ENCODE results near the gene TCF3. TPM values are rescaled to one million over a fixed set of nuclear protein-coding genes. Genes with fewer than 3 reads are reported as not detected.
"Not testable (repeated sequence)": the region's sequence is repeated elsewhere in the genome, so short reads cannot be mapped to it uniquely, and the experiment has no call there.

Gene TCF3
- total RNA-seq, 2 experiments from 2014 or later, result 124 to 126 TPM

- CTCF ChIA-PET, result interaction anchor here (0.6 to 4.6 kb wide), 44 partner anchors 10 to 154 kb away, joined by 3 to 52 read pairs (median 4); partner anchors contain the start of genes MBD3, TCF3 and UQCR11
- Mint-ChIP-seq H3K4me3 (peak overlapping the region; percentile 35), H3K36me3 (ENCODE audit: low read depth) (no peaks in the 10 kb centered on the region), H3K27me3 (peaks cover 49% of the 10 kb centered on the region), H3K9me3 (no peaks in the 10 kb centered on the region), H3K4me1 (ENCODE audit: low read depth) (peaks cover 17% of the 10 kb centered on the region), H3K27ac (no peak overlapping the region)
- DNase-seq (peak; percentile 65), ATAC-seq (peak; percentile 54)
- intact Hi-C loops (cut with micrococcal nuclease), result loop anchor here (10.0 kb wide), 1 partner anchor 93 kb away; no protein-coding TSS in a partner anchor
- TF ChIP-seq CTCF (IDR thresholded peaks at IDR 0.05), result peak; percentile 99
- POLR2A ChIA-PET, result interaction anchor here (1.2 to 1.3 kb wide), 2 partner anchors 20 to 82 kb away, joined by 3 read pairs; partner anchors contain the start of gene TCF3
These were observed 19.8 kb upstream of the TCF3 start for GRCh38 chr19:1672038-1672768.

GRCh38 chr19:1671716-1672037, 19.3 kb upstream of the TCF3 start:
- ATAC-seq, result peak; percentile 13

GRCh38 chr19:1670747-1671146, 18.3 kb upstream of the TCF3 start:
- not testable (repeated sequence) for ATAC-seq

More at GRCh38 chr19:1671716-1672037, 19.3 kb upstream of the TCF3 start:
- CTCF ChIA-PET, result interaction anchor here (1.1 to 4.6 kb wide), 24 partner anchors 10 to 155 kb away, joined by 3 to 52 read pairs (median 6); partner anchors contain the start of genes TCF3 and UQCR11
- no peak for TF ChIP-seq CTCF (IDR thresholded peaks at IDR 0.05)
- Mint-ChIP-seq H3K27ac (no peak overlapping the region), H3K4me1 (ENCODE audit: low read depth) (peaks cover 17% of the 10 kb centered on the region), H3K9me3 (no peaks in the 10 kb centered on the region), H3K4me3 (no peak overlapping the region), H3K27me3 (peaks cover 45% of the 10 kb centered on the region), H3K36me3 (ENCODE audit: low read depth) (no peaks in the 10 kb centered on the region)
- DNase-seq, result no peak
- POLR2A ChIA-PET, result no interaction called here
- intact Hi-C loops (cut with micrococcal nuclease), result loop anchor here (10.0 kb wide), 1 partner anchor 93 kb away; no protein-coding TSS in a partner anchor

GRCh38 chr19:1668486-1669270, 16.3 kb upstream of the TCF3 start:
- Mint-ChIP-seq H3K4me1 (ENCODE audit: low read depth) (peaks cover 20% of the 10 kb centered on the region), H3K4me3 (no peak overlapping the region), H3K27ac (no peak overlapping the region), H3K36me3 (ENCODE audit: low read depth) (no peaks in the 10 kb centered on the region), H3K9me3 (no peaks in the 10 kb centered on the region), H3K27me3 (peaks cover 30% of the 10 kb centered on the region)
- peak; percentile 49 for ATAC-seq
- ChIA-PET POLR2A (interaction anchor here (1.0 kb wide), 1 partner anchor 36 kb away, joined by 3 read pairs; no protein-coding TSS in a partner anchor), CTCF (interaction anchor here (1.0 to 1.2 kb wide), 2 partner anchors 97 to 158 kb away, joined by 3 read pairs; no protein-coding TSS in a partner anchor)
- DNase-seq, result peak; percentile 46
- TF ChIP-seq CTCF (IDR thresholded peaks at IDR 0.05), result no peak
- intact Hi-C loops (cut with micrococcal nuclease), result no loop called here

More at GRCh38 chr19:1670747-1671146, 18.3 kb upstream of the TCF3 start:
- H3K9me3 Mint-ChIP-seq; DNase-seq; H3K27ac Mint-ChIP-seq; POLR2A ChIA-PET; H3K36me3 Mint-ChIP-seq (ENCODE audit: low read depth); H3K4me3 Mint-ChIP-seq: not testable (repeated sequence)
- CTCF ChIA-PET, result interaction anchor here (1.1 to 4.6 kb wide), 7 partner anchors 9 to 196 kb away, joined by 3 to 52 read pairs (median 13); partner anchors contain the start of gene UQCR11
- intact Hi-C loops (cut with micrococcal nuclease), result loop anchor here (10.0 kb wide), 1 partner anchor 94 kb away; no protein-coding TSS in a partner anchor
- H3K4me1 Mint-ChIP-seq (ENCODE audit: low read depth), result peaks cover 17% of the 10 kb centered on the region
- peaks cover 40% of the 10 kb centered on the region for H3K27me3 Mint-ChIP-seq

GRCh38 chr19:1668048-1668485, 15.7 kb upstream of the TCF3 start:
- POLR2A ChIA-PET, result no interaction called here
- Mint-ChIP-seq H3K9me3 (no peaks in the 10 kb centered on the region), H3K4me1 (ENCODE audit: low read depth) (peaks cover 22% of the 10 kb centered on the region), H3K4me3 (no peak overlapping the region), H3K36me3 (ENCODE audit: low read depth) (no peaks in the 10 kb centered on the region), H3K27ac (no peak overlapping the region), H3K27me3 (peaks cover 24% of the 10 kb centered on the region)
- intact Hi-C loops (cut with micrococcal nuclease), result no loop called here
- no peak for TF ChIP-seq CTCF (IDR thresholded peaks at IDR 0.05)
- DNase-seq, result no peak
- no peak for ATAC-seq
- CTCF ChIA-PET, result no interaction called here
